GM21423 (cell line): ENCODE measurements around the gene CMBL.
"Not testable (repeated sequence)": the region's sequence is repeated elsewhere in the genome, so short reads cannot be mapped to it uniquely, and the experiment has no call there.

ENCODE experiments used
- ATAC-seq: cut with Tn5 transposase; IDR thresholded peaks from one replicate; pipeline ENCODE4 v1.9.1; 2021; ENCODE audit warnings: mild to moderate bottlenecking, moderate library complexity; ENCODE audit not compliant: unreplicated experiment

The CMBL gene

DNA sequence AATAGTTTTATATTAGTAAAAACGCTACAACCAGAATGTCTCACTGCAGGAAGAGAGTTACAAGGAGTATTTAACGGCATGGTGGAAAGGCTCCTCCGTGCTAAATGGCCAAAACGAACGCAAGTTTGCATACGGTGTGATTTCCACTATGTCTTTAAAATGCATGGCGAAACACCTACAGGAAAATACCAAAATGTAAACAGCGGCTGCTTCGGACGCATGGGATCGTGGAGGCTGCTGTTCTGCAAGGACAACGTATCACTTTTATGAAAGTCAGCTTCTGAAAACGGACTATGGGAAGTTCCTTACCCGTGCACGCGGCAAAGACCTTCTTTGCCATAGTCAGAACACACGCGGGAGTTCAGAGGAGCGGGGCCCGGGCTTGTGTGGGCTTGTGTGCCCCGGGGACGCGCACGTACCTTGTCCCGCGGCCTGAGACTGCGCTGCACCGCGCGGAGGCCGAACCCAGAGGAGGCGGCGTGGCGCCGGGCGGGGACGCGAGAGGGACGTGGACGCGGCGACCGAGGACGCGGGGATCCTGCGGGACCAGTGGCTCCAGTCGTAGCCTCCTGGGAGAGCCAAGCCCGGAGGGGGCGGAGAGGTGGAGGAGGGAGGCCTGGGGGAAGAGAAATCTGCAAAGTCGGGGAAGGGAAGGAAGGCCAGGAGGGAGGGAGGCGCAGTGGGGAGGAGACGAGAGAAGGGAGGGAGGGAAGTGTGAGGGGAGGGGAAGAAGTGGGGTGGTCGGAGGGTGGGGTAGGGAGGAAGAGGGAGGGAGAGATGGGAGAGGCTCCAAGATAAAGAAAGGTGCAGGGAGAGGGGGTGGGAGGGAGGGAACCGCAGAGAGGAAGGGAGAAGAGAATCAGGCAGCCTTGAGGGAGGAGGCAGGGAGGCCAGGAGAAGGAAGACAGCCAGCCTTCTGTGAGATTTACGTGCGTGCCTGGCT, at the start of gene CMBL:
Gene CMBL, minus strand, starts transcription at position 697 of the 943 bp plus-strand sequence. CDS start 17,140 bp downstream, outside the sequence.
- peak; percentile 67 for ATAC-seq

DNA sequence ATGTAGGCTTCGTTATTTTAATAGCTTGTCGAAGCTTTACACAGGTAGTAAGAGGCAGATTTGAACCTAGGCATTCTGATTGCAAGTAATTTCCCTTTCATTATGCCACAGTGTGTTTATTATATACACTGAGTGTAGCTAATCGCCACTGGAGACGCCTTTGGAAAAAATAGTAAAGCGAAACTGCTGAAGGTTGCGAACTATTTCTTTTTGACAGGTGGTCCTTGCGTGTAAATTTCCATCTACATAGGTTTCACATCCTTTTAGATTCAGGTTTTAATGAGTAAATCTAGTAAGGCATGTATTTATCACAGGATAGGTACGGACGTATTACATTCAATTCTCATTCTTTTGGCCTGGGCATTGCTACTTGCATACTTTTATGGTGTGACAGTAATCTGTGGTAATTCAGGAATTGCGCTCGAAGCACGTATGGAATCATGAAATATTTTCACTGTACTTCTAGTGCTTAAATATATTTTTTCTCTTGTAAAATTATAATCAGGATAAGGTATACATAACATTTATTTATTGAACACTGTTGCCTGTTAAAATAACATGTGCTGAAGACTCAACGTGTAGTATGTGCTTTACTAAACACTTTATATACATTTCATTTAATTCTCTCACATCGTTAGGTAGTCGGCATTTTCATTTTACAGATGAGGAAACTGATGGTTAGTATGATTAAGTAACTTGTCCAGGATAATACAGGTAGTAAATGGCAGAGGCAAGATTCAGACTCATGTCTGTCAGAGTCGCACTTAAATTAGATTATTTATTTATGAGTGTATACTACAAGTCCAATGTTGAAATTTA, 47.6 kb upstream of the CMBL start:
- no peak for ATAC-seq

DNA sequence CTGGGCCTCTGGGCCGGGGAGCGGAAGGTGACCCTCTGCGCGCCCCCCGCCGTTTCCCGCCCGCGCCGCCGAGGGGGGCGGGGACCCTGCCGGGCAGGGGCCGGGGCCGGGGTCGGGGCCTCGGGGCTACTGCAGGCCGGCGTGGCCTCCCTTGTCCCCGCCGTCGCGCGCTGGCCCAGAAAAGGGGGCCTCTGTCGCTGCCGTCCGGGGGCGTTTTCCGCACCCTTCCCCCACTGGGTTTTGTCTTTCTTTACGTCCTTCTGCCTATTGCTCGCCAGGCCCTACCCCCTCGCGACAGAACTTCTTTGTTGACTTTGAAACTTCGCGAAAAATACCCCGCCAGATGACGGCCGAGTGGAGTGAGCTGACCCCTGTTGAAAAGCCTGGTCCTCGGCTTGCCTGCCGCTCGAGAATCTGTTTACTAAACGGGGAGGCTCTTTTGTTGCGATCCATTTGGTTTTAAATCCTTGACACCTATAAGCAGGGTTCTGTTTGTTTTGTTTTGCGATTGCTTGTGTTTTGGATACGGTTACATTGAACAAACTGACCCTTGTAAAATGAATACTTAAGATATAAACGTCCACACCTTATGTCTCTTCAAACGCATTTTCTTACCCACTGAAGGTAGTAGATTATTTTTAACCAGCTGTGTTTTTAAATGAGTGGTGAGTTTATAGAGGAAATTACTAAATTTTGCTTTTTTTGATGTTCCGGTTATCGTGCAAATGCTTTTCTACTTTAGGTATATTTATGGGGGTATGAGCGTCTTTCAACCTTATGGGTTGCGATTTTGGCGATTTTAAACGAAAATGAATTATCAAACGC, 46.6 kb upstream of the CMBL start:
- peak; percentile 12 for ATAC-seq

DNA sequence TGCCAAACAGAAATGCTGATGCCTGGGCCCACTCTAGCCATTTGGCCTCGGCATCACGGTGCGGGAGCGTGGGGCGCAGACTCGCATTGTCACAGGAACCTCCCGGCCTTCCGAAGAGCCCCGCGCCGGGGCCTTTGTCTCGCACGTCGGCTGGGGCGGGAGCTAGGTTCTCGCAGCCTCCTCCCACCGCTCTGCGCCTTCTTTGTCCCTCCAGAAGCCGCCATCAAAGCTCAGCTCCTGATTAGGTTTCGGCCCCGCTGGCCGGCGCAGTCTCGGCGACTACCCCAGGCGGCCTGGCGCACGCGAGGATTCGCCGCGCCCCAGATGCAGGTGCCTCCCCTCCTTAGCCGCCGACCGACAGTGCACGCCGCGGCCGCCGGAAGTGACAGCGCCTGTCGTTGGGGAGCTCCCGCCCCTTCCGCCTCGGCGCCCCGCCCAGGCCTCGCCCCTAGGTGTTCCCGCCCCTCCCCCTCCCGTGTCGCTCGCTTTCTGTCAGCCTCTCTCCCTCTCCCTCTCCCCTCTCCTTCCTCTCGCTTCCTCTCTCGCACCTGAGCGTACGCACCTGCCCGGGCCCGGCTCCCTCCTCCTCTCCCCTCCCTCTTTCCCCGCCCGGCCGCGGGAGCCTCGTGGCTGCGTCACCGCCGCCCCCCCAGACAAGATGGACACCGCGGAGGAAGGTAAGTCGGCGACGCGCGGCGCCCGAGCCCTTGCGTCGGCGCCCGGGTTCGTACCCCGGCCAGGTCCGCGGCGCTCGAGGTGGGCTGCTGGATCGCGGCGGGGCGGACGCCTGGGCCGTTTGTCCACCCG, 45.7 kb upstream of the CMBL start, which contains the start of gene MARCHF6:
Gene MARCHF6, plus strand, starts transcription at position 455 of the 807 bp plus-strand sequence. Its CDS starts 204 bp downstream, at position 659.
- ATAC-seq, result peak; percentile 82

DNA sequence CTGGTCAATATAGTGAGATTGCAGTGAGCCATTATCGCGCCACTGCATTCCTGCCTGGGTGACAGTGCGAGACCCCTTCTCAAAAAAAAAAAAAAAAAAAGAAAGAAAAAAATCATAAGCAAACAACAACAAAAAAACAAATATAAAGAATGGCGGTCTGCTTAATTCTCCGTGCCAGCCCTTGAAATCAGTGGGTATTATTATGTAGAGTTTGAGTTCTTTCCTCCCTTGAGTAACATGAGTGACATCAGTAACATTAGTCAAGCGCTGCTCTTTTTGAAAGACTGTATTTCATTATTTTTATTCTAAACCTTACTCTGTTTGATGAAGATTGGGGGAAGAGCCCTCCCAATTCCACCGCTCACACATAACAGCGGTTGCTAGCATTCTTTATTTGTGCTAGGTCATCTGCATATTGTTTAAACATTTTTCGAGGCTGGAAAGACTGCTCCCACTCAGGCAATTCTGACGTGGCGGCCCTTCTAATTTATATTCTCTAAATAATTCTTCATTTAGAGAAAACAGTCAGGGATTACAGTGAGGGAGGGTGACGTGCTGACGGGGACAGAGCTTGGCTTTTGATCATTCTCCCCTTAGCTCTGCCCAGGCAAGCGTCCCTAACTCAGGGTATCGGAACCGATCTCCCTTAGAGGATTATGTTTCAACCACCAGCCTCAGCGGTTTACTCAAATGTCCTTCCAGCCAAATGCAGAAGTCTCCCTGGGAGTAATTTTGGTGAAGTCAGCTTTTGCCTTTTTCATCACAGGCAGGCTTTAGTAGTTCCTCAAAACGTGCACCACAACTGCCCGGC, 44.9 kb upstream of the CMBL start:
- no peak for ATAC-seq

DNA sequence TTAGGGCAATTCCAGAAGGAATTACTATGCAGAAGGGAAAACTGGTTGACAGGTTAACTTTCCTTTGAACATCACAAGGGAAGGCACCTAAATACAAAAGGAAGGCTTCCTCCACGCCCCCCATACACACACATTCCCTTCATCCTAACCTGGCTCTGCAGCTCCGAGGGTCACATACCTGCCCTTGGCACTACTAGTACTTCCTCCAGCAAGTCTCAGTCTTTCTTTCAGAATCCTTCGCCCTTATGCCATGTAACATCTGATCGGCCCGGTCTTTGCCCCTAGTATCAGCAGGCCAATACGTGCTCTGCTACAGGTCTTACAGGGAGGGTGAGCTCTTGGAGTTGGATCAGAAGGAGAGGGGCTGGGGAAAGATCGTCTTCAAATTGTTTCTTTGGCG, 44.2 kb upstream of the CMBL start:
- no peak for ATAC-seq

DNA sequence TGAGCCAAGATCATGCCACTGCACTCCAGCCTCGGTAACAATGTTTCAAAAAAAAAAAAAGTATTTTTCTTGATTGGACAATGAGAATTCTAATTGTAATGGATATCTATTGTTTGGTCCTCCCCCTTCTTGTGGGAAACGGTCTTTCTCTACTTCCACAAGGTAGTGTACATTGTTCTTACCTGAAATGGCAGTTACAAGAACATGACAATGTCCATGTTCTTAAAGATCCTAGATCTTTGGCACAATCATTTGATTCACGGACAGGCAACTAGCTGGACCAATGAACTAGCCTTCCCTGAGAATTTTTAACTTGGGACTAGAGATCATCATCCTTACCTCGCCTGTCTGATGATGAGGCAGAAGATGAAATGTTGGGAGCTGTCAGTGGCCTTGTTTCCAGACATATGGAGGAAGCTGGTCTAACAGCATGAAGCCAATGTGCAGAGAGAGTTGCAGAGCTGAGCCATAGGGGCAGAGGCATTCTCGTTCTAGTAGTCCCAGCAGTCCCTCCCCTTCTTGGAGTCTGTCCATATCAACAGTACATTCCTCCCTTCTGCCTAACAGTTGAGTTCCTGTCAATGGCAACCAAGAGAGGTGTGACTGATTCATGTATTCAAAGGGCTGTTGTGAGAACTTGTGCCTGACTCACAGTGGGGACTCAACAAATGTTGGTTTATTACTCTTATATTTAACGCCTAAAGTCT, 43.6 kb upstream of the CMBL start:
- ATAC-seq, result no peak

DNA sequence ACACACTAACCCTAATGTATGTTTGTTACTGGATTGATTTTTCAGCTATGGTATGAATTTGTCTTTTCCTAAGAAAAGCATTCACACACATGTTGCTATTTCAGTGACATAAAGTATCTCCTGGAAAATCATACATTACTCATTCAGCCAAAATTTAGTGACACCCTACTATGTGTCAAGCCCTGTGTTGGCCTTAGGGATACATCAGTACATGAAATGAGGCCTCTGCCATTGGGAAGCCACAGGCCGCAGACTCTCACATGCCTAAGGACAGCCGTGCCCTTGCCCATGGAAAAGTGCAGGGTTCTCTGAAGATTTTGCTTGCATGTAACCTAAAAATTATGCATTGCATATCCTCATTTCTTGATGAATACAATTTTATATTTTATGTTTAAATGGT, 40.6 kb upstream of the CMBL start:
- ATAC-seq, result no peak

DNA sequence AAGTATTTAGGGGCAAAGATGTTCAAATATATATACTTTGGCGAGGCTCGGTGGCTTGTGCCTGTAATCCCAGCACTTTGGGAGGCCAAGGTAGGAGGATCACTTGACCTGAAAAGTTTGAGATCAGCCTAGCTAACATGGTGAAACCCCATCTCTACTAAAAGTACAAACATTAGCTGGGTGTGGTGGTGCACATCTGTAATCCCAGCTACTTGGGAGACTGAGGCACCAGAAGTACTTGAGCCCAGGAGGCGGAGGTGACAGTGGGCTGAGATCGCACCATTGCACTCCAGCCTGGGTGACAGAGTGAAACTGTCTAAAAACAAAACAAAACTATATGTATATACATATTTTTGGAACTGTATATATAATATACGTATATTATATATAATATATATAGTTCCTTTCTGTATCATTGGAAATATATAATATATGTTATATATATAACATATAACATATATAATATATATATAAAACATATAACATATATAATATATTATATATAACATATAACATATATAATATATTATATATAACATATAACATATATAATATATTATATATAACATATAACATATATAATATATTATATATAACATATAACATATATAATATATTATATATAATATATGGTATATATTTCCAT, 36.9 kb upstream of the CMBL start:
- not testable (repeated sequence) for ATAC-seq

DNA sequence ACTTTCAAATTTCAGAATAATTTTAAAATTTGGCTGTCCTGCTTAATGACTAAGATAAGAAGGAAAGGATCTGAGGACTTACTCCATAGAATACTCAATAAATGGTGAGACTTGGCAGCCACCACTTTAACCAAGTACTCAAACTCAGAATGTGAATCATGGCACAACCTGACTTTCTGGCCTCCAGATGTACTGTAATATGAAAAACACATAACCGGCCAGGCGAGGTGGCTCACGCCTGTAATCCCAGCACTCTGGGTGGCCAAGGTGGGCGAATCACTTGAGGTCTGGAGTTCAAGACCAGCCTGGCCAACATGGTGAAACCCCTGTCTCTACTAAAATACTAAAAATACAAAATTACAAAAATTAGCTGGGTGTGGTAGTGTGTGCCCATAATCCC, 35.8 kb upstream of the CMBL start:
- ATAC-seq, result no peak

DNA sequence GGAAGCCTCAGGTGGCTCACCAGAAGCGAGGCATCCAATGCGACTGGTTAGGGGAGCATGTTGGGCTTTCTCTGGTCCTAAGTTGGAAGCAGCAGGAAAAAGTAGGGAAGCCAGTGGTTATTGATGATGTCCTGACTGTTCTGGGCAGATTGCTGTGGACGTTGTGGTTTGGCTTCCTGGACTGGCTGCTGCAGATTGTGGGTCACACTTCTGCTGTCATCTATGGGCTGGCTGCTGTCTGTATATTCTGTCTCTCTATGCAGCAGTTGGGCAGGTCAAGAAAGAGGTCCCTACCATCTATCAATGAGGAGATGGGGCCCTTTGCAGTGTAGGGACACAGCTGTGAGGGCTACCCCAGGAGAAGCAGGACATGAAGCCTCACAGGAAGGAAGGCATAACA, 32.3 kb upstream of the CMBL start:
- no peak for ATAC-seq

DNA sequence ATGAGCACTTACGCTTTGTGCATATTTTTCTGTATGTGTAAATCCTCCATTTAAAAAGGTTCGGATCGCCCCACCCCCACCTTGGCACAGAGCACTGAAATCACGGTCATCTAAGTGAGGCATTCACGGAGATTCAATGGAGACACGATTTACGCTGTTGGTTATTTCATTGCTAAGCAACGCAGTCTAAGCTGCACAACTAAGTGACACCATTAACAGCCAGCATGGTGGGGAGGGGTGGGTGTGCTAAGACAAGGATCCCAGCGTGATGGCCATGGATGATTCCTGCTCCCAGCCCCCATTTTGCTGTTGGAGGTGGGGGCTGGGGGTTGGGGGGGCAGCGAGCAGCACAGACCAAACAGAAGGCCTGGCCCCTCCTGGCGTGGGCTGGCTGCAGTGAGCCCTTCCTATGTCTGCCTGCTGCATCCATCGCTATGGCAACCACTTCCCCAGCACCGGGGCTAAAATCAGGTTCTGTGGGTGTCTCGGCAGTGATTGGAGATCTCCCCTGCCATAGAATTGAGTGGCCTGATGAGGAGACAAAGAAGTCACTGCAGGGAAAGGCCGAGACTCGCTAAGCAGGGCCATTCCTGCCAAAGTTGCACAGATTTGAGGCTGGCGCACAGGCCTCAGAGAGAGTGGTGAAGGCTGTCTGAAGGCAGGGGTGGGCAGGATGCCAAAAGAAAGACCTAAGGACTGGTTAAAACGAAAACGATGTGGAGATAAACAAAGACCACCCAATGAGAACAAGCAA, 31.5 kb upstream of the CMBL start:
- ATAC-seq, result no peak

DNA sequence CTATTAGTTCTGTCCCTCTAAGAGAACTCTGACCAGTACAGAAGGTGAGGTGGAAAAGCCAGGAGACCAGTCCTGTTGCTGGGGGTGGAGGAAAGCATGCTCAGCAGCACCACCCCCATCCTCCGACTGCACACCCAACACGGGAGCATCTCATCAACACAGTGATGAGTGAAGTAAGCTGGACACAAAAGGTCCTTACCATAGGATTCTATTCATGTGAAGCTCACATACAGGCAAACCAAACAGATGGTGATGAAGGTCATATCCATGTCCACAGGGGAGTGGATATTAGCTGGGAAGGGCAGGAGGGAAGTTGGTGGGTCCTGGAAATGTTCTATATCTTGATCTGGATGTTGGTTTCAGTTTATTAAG, 31.0 kb upstream of the CMBL start:
- ATAC-seq, result no peak

DNA sequence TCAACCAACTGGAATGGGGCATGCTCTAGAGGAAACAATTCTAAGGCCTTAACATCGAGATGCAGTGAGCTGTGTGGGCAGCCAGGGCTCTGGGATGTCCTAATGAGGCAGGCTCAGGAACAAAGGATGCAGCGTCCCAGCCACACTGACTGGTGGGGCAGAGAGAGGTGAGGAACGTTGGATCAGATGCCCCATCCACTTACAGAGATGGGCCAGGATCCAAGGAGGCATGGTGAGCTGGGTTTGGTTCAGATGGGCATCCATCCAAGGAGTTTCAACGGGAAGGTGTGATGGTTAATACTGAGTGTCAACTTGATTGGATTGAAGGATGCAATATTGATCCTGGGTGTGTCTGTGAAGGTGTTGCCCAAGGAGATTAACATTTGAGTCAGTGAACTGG, 30.3 kb upstream of the CMBL start:
- no peak for ATAC-seq

DNA sequence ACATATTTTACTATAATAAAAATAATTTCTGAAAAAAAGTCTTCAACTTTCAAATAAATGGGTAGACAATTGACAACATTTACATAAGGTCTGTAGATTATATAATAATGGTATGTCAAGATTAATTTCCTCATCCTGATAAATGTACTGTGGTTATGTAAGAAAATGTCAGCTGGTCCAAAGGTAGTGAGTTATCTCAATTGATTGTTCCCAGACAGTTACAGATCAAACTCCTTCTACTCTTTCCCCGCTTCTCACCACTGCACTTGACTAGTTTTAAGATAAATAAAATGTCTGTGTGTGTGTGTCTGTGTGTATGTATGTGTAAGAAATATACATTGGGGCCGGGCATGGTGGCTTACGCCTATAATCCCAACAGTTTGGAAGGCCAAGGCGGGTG, 29.4 kb upstream of the CMBL start:
- no peak for ATAC-seq

DNA sequence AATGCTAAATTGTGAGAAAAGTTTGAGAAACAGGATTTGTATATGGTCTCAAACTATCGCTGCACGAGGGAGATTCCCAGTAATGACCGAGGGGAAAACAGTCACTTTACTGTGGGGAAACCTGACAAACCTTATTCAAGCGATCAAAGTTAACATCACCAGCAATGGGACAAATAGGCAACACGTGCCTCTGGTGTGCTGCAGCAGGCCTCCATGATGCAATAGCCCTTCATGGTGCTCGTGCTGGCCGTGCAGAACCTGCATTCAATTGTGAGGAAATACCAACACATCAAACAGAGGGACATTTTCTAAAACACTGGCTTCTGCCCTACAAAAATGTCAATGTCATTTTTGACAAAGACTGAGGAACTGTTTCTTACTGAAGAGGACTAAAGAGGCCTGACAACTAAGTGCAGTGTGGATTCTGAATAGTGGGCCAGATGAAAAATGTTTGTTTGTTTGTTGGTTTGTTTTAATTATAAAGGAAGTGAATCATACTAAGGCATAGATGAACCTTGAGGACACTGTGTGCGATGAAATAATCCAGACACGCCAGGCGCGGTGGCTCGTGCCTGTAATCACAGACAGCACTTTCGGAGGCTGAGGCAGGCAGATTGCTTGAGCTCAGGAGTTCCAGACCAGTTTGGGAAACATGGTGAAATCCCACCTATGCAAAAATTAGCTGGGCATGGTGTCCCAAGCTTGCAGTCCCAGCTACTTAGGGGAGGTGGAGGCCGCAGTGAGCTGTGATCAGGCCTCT, 28.2 kb upstream of the CMBL start:
- ATAC-seq, result no peak

DNA sequence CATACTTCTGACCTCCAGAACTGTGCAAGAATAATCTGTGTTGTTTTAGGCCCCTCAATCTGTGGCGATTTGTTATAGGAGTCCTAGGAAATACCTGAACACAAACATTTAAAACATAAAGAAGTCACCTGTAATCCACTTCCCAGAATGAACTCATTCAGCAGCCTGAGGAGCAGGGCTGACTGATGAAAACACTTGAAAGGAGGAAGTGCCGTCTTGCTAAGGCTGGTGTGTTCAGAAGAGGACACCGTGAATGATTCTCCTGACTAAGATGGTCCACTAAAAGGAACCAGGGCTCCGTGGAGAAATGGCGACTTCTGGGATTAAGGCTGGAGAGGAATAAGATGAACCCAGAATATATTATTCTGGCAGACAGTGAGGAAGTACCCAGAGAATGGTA, 27.1 kb upstream of the CMBL start:
- no peak for ATAC-seq
